WERI-Rb-1 (cell line): ENCODE results near the gene TKT.

Experiments
- DNase-seq: peaks from one replicate; pipeline ENCODE4 v3.0.0-alpha.2; 2020
- H3K27ac ChIP-seq: fragments of 250-450 bp; sonication (Bioruptor Pico); 2 replicates; pipeline ENCODE4 v1.5.1; 2020; ENCODE audit warnings: mild to moderate bottlenecking, moderate library complexity
- H3K27me3 ChIP-seq: fragments of 250-450 bp; sonication (Bioruptor Pico); 2 replicates; pipeline ENCODE4 v1.5.1; 2021; ENCODE audit warnings: mild to moderate bottlenecking, low read depth, moderate library complexity; ENCODE audit not compliant: insufficient read depth, severe bottlenecking
- H3K36me3 ChIP-seq: fragments of 250-450 bp; sonication (Bioruptor Pico); 2 replicates; pipeline ENCODE4 v1.5.1; 2020; ENCODE audit warnings: mild to moderate bottlenecking, moderate library complexity
- H3K4me3 ChIP-seq: 2 replicates; pipeline ENCODE4 v1.5.1; 2011; ENCODE audit warnings: low read depth, mild to moderate bottlenecking, control low read depth, low read length
- H3K9me3 ChIP-seq: fragments of 250-450 bp; sonication (Bioruptor Pico); 2 replicates; pipeline ENCODE4 v1.5.1; 2021; ENCODE audit warnings: mild to moderate bottlenecking, moderate library complexity; ENCODE audit not compliant: severe bottlenecking
- CTCF ChIP-seq: IDR thresholded peaks from 2 replicates; pipeline ENCODE4 v1.5.1; 2011; ENCODE audit warnings: low read depth, mild to moderate bottlenecking, control low read depth, inconsistent platforms, low read length

Gene TKT

GRCh38 chr3:53179580-53179979 is 76.2 kb downstream of the TKT start:
- no peaks in the 10 kb centered on the region for H3K9me3 ChIP-seq
- H3K27me3 ChIP-seq, result no peaks in the 10 kb centered on the region
- no peak for TF ChIP-seq CTCF
- H3K27ac ChIP-seq, result no peak overlapping the region
- H3K4me3 ChIP-seq, result no peak overlapping the region
- H3K36me3 ChIP-seq, result peaks cover 17% of the 10 kb centered on the region
- no peak for DNase-seq

- Histone ChIP-seq H3K36me3 (peaks cover 11% of the 10 kb centered on the region), H3K27me3 (no peaks in the 10 kb centered on the region), H3K9me3 (no peaks in the 10 kb centered on the region), H3K4me3 (no peak overlapping the region), H3K27ac (no peak overlapping the region)
- TF ChIP-seq CTCF, result no peak
- no peak for DNase-seq
Observed at GRCh38 chr3:53178246-53178645, 77.6 kb downstream of the TKT start.

- Histone ChIP-seq H3K27ac (no peak overlapping the region), H3K27me3 (no peaks in the 10 kb centered on the region), H3K4me3 (no peak overlapping the region), H3K9me3 (no peaks in the 10 kb centered on the region), H3K36me3 (peaks cover 6% of the 10 kb centered on the region)
- TF ChIP-seq CTCF, result no peak
- DNase-seq, result no peak
Observed at GRCh38 chr3:53175613-53176540, 79.9 kb downstream of the TKT start.
